ENCODE results near the gene SCAPER. TPM values are rescaled to one million over a fixed set of nuclear protein-coding genes. Genes with fewer than 3 reads are reported as not detected.
"Not testable (repeated sequence)": the region's sequence is repeated elsewhere in the genome, so short reads cannot be mapped to it uniquely, and the experiment has no call there.

Gene SCAPER
- total RNA-seq, 1 donor from 2014 or later, result 78.1 TPM

DNA sequence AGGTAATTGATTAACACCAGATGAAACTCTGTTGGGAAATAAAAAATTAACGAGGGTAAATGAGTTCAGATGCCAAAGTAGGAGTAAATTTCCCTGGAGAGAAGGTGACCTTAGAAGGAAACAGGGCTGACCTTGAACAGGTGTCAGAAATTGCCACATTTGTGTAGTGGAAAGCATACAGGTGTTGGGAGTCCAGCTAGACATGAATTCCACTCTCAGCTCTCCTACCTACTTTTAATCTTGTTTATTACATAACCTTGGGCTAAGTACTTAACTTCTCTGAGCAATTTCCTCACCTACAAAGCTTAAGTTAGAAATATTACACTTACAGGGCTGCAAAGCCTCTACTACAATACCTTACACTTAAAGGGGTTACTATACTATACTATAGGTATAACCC lies 472.5 kb downstream of the SCAPER start:
- Histone ChIP-seq H3K27me3 (no peaks in the 10 kb centered on the region), H3K4me3 (no peak overlapping the region), H3K36me3 (peaks cover 4 to 26% of the 10 kb centered on the region in 2 donors), H3K27ac (no peak overlapping the region), H3K9me3 (no peaks in the 10 kb centered on the region), H3K4me1 (no peaks in the 10 kb centered on the region)
- TF ChIP-seq, protein P1, sequence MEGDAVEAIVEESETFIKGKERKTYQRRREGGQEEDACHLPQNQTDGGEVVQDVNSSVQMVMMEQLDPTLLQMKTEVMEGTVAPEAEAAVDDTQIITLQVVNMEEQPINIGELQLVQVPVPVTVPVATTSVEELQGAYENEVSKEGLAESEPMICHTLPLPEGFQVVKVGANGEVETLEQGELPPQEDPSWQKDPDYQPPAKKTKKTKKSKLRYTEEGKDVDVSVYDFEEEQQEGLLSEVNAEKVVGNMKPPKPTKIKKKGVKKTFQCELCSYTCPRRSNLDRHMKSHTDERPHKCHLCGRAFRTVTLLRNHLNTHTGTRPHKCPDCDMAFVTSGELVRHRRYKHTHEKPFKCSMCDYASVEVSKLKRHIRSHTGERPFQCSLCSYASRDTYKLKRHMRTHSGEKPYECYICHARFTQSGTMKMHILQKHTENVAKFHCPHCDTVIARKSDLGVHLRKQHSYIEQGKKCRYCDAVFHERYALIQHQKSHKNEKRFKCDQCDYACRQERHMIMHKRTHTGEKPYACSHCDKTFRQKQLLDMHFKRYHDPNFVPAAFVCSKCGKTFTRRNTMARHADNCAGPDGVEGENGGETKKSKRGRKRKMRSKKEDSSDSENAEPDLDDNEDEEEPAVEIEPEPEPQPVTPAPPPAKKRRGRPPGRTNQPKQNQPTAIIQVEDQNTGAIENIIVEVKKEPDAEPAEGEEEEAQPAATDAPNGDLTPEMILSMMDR (IDR thresholded peaks at IDR 0.05), result no peak
- no peak for DNase-seq (ENCODE audit: low spot score in 2 of 2)
- intact Hi-C loops (cut with DNase I), result no loop called here

DNA sequence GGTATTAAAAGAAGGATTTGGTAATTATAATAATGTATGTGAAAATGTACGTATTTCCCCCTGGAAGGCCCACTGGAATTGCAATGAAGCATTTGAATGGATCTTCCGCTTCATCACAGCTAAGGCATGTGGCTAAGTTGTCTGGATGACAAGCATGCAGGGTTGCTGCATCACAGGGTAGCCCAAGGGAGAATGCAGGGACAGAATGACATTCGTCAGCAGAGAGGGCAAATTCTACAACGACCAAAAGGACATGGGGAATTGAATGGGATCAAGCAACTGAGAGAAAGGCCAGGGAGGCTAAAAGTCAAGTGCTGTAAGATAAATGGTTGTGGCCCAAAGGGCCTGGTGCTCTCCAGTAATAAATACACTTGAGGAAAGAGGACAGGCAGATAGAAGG lies 473.2 kb downstream of the SCAPER start:
- no peak for DNase-seq (ENCODE audit: low spot score in 2 of 2)

DNA sequence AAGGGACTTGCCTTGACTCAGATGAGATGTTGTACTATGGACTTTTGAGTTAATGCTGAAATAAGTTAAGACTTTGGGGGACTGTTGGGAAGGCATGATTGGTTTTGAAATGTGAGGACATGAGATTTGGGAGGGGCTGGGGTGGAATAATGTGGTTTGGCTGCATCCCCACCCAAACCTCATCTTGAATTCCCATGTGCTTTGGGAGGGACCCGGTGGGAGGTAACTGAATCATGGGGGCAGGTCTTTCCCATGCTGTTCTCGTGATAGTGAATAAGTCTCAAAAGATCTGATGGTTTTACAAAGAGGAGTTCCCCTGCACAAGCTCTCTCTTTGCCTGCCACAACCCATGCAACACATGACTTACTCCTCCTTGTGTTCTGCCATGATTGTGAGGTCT lies 474.4 kb downstream of the SCAPER start:
- H3K27me3 ChIP-seq; H3K4me1 ChIP-seq; intact Hi-C loops (cut with DNase I); H3K4me3 ChIP-seq; H3K27ac ChIP-seq; DNase-seq (ENCODE audit: low spot score in 2 of 2); H3K9me3 ChIP-seq: not testable (repeated sequence)
- peaks cover 4 to 32% of the 10 kb centered on the region in 2 donors for H3K36me3 ChIP-seq

More for the DNA sequence above, 473.2 kb downstream of the SCAPER start:
- H3K27me3 ChIP-seq, result no peaks in the 10 kb centered on the region
- TF ChIP-seq, protein P1 (IDR thresholded peaks at IDR 0.05), result no peak
- intact Hi-C loops (cut with DNase I), result no loop called here
- no peak overlapping the region for H3K27ac ChIP-seq
- H3K4me1 ChIP-seq, result no peaks in the 10 kb centered on the region
- H3K4me3 ChIP-seq, result no peak overlapping the region
- H3K36me3 ChIP-seq, result peaks cover 4 to 26% of the 10 kb centered on the region in 2 donors
- no peaks in the 10 kb centered on the region for H3K9me3 ChIP-seq

DNA sequence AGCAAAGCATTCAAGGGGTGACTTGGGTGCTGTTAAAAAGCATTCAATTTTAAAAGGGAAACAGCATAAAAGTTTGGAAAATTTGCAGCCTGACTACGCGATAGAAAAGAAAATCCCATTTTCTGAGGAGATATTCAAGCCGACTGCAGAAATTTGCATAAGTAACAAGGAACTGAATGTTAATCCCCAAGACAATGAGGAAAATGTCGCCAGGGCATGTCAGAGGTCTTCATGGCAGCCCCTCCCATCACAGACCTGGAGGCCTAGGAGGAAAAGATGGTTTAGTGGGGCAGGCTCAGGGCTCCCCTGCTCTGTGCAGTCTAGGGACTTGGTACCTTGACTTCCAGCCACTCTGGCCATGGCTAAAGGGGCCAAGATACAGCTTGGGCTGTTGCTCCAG lies 475.5 kb downstream of the SCAPER start:
- intact Hi-C loops (cut with DNase I), result no loop called here
- Histone ChIP-seq H3K4me3 (no peak overlapping the region), H3K9me3 (peaks cover 0 to 7% of the 10 kb centered on the region in 2 donors), H3K4me1 (no peaks in the 10 kb centered on the region), H3K27me3 (no peaks in the 10 kb centered on the region), H3K36me3 (peaks cover 4 to 32% of the 10 kb centered on the region in 2 donors), H3K27ac (no peak overlapping the region)
- no peak for DNase-seq (ENCODE audit: low spot score in 2 of 2)
- TF ChIP-seq, protein P1 (IDR thresholded peaks at IDR 0.05), result no peak

DNA sequence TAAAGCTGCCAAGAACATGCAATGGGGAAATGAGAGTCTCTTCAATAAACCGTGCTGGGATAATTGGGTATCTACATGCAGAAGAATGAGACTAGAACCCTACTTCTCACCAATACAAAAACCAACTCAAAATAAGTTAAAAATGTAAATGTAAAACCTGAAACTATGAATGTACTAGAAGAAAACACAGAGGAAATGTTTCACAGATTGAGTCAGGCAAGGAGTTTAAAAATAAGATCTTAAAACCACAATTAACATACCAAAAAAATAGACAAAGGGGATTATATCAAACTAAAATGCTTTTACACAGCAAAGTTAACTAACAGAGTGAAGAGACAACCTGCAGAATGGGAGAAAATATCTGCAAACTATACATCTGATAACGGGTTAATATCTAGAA lies 478.2 kb downstream of the SCAPER start:
- no peak overlapping the region for H3K4me3 ChIP-seq
- no peaks in the 10 kb centered on the region for H3K4me1 ChIP-seq
- H3K27ac ChIP-seq, result no peak overlapping the region
- H3K9me3 ChIP-seq, result peaks cover 0 to 7% of the 10 kb centered on the region in 2 donors
- H3K36me3 ChIP-seq, result peaks cover 0 to 20% of the 10 kb centered on the region in 2 donors
- intact Hi-C loops (cut with DNase I), result no loop called here
- TF ChIP-seq, protein P1 (IDR thresholded peaks at IDR 0.05), result no peak
- H3K27me3 ChIP-seq, result no peaks in the 10 kb centered on the region
- no peak for DNase-seq (ENCODE audit: low spot score in 2 of 2)

DNA sequence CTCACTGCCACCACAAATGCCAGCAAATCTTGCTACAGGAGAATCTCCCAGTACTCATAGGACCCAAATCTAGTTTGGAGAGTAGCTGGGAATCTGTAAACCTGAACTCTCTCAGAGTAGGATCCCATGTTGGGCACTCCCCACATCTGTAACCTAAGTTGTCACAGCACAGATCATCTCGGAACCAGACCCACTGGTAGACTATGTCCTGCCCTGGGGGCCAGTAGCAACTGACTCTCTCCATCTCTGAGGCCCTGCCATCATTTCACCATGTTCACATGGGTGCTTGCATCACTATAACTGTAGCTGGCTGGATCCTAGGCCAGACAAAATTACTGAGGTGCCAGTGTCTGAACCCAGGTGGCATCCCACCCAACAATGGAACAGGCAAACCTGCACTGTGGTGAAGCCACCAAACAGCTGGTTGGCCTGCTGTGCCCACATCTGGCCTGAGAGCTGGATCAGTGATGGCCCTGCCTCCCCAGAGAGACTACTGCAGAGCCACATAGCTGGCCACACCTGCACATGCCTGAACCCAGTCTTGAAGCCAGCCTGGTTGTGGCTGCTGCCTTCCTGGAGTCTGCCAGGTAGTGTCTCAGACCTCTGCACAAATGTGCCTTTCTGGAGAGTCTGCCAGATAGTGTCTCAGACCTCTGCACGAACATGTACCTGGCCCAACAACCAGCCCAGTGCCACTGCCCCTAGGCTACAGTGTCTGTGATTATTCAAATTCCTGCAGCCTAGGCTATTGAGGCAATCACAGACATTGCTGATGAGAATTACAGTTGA lies 486.6 kb downstream of the SCAPER start:
- TF ChIP-seq, protein P1 (IDR thresholded peaks at IDR 0.05), result no peak
- no peaks in the 10 kb centered on the region for H3K4me1 ChIP-seq
- no peak for DNase-seq (ENCODE audit: low spot score in 2 of 2)
- no peak overlapping the region for H3K4me3 ChIP-seq
- no peak overlapping the region for H3K27ac ChIP-seq
- no peaks in the 10 kb centered on the region for H3K27me3 ChIP-seq
- intact Hi-C loops (cut with DNase I), result no loop called here
- H3K36me3 ChIP-seq, result peaks cover 0 to 2% of the 10 kb centered on the region in 2 donors
- H3K9me3 ChIP-seq, result no peaks in the 10 kb centered on the region
